K562 (cell line): Measurements from ENCODE around the gene FMC1. TPM values are rescaled to one million over a fixed set of nuclear protein-coding genes. Genes with fewer than 3 reads are reported as not detected.

Experiments used
- ATAC-seq: fragments of 200-7000 bp; cut with Tn5 transposase; 3 replicates; pipeline ENCODE4 v1.9.1; 2020; ENCODE audit warnings: moderate library complexity
- BruUV-seq: library from RNA; stranded (reverse); fragments of 400-500 nt; replicated peaks from 2 replicates; lab custom pipeline; 2021; lab: Mats Ljungman, UMichigan
- CTCF ChIA-PET: fragments of 300-600 bp; formaldehyde crosslinking; extraction: SDS; loops from one replicate; lab custom pipeline; 2021; ENCODE audit warnings: low intra/inter-chr PET ratio; lab: Yijun Ruan, JAX
- POLR2A ChIA-PET: fragments of 300-600, 350-650 bp; sonication (Branson Sonifier 250); formaldehyde crosslinking; extraction: SDS; loops from one replicate; lab custom pipeline; 2021; ENCODE audit warnings: antibody characterized with exemption, inconsistent platforms; lab: Yijun Ruan, JAX
- DNase-seq, 4 experiments: peaks; one replicate each; pipeline versions ENCODE4 v3.0.0 to v3.0.0-alpha.2; 2011 to 2018; ENCODE audit warnings: low spot score in 3 of 4, mixed read lengths in 3 of 4; ENCODE audit errors: extremely low read depth in 1 of 4
- FAIRE-seq: peaks from 2 replicates; lab custom pipeline; 2011; peaks lifted over from hg19 to GRCh38; lab: Jason Lieb, UNC
- H2AFZ ChIP-seq: 2 replicates; pipeline ENCODE4 v1.6.0; 2011; ENCODE audit warnings: low read depth, low read length, control low read depth, inconsistent platforms
- H3K27ac ChIP-seq: fragments of 200-600 bp; 3 replicates; pipeline ENCODE4 v1.8.0; 2011; ENCODE audit warnings: low read depth, mild to moderate bottlenecking, control low read depth, inconsistent platforms, low read length, moderate library complexity, mixed read lengths; ENCODE audit errors: extremely low read depth
- H3K27me3 ChIP-seq, 2 experiments: fragments of 300-600 bp in 1 of 2; 2 replicates in 1 of 2; 3 replicates in 1 of 2; pipeline versions ENCODE4 v1.6.0 to v1.8.0; 2011; ENCODE audit warnings: inconsistent platforms in 2 of 2, low read length in 2 of 2, mild to moderate bottlenecking in 1 of 2, mixed read lengths in 1 of 2, moderate library complexity in 1 of 2; ENCODE audit not compliant: control insufficient read depth in 2 of 2, insufficient read depth in 2 of 2
- H3K36me3 ChIP-seq: fragments of 300-600 bp; 3 replicates; pipeline ENCODE4 v1.8.0; 2011; ENCODE audit warnings: mild to moderate bottlenecking, low read length, inconsistent platforms; ENCODE audit not compliant: control insufficient read depth, insufficient read depth
- H3K4me1 ChIP-seq, 2 experiments: fragments of 200-600 bp in 1 of 2; replicated peaks in 1 of 2; 2 replicates in 1 of 2; 3 replicates in 1 of 2; pipeline versions ENCODE4 v1.5.1 to v1.8.0; 2011; ENCODE audit warnings: inconsistent platforms in 2 of 2, low read length in 2 of 2, mild to moderate bottlenecking in 1 of 2, mixed read lengths in 1 of 2, moderate library complexity in 1 of 2; ENCODE audit not compliant: control insufficient read depth in 2 of 2, insufficient read depth in 2 of 2
- H3K4me2 ChIP-seq: 2 replicates; pipeline ENCODE4 v1.6.1; 2011; ENCODE audit warnings: low read length, control low read depth, inconsistent platforms, mixed read lengths; ENCODE audit not compliant: insufficient read depth
- H3K4me3 ChIP-seq: fragments of 200-600 bp; sonication (generic), shearing (Covaris generic); 2 replicates; pipeline ENCODE4 v1.5.1; 2016; ENCODE audit warnings: control low read depth, inconsistent platforms
- H3K79me2 ChIP-seq: fragments of 200-600 bp; 3 replicates; pipeline ENCODE4 v1.8.0; 2011; ENCODE audit warnings: low read length, inconsistent platforms; ENCODE audit not compliant: control insufficient read depth, insufficient read depth
- H3K9ac ChIP-seq, 2 experiments: 2 replicates each; pipeline versions ENCODE4 v1.6.0 to v1.6.1; 2011; ENCODE audit warnings: low read depth in 2 of 2, low read length in 2 of 2, control low read depth in 1 of 2, inconsistent platforms in 1 of 2, mild to moderate bottlenecking in 1 of 2, mixed read lengths in 1 of 2; ENCODE audit not compliant: insufficient read depth in 1 of 2
- H3K9me1 ChIP-seq: one replicate; pipeline ENCODE4 v1.6.0; 2011; ENCODE audit warnings: inconsistent platforms, mild to moderate bottlenecking, low read length, moderate library complexity; ENCODE audit not compliant: control insufficient read depth, insufficient read depth
- H3K9me3 ChIP-seq: replicated peaks from 2 replicates; pipeline ENCODE4 v1.5.1; 2011; ENCODE audit warnings: low read depth, low read length, inconsistent platforms; ENCODE audit not compliant: control insufficient read depth, insufficient read depth
- H4K20me1 ChIP-seq: replicated peaks from 2 replicates; pipeline ENCODE4 v1.6.1; 2011; ENCODE audit warnings: low read length, inconsistent platforms, mixed read lengths; ENCODE audit not compliant: control insufficient read depth, insufficient read depth
- ARID1B ChIP-seq: fragments of 450-650 bp; IDR thresholded peaks from 2 replicates; pipeline ENCODE4 v1.6.1; 2016; ENCODE audit warnings: antibody characterized with exemption, mild to moderate bottlenecking, inconsistent platforms
- ASH1L ChIP-seq: fragments of 450-650 bp; IDR thresholded peaks from 2 replicates; pipeline ENCODE4 v1.6.1; 2018; ENCODE audit warnings: borderline replicate concordance, mild to moderate bottlenecking, low read depth; ENCODE audit not compliant: partially characterized antibody
- GATA2 ChIP-seq: sonication (generic); formaldehyde crosslinking; IDR thresholded peaks from 2 replicates; pipeline ENCODE4 v1.4.0; 2020; ENCODE audit warnings: mild to moderate bottlenecking, missing genetic modification reagents
- LEF1 ChIP-seq: fragments of 450-650 bp; IDR thresholded peaks from 2 replicates; pipeline ENCODE4 v1.6.1; 2016; ENCODE audit warnings: mild to moderate bottlenecking
- PHTF2 ChIP-seq: fragments of 250-450 bp; sonication (Bioruptor Pico); IDR thresholded peaks from 2 replicates; pipeline ENCODE4 v1.5.0; 2021; ENCODE audit warnings: mild to moderate bottlenecking
- PRPF4 ChIP-seq: fragments of 200-400 bp; formaldehyde crosslinking; IDR thresholded peaks from one replicate; pipeline ENCODE4 v1.6.1; 2017; ENCODE audit warnings: low read length, low read depth, mild to moderate bottlenecking; ENCODE audit not compliant: insufficient read depth, poor library complexity, severe bottlenecking
- PURB ChIP-seq: sonication (generic); formaldehyde crosslinking; IDR thresholded peaks from 2 replicates; pipeline ENCODE4 v1.9.0; 2021; ENCODE audit warnings: low read depth, mild to moderate bottlenecking, missing genetic modification reagents
- RBM34 ChIP-seq: fragments of 200-400 bp; formaldehyde crosslinking; IDR thresholded peaks from 2 replicates; pipeline ENCODE4 v1.6.1; 2018; ENCODE audit warnings: low read length, borderline replicate concordance; ENCODE audit not compliant: insufficient read depth
- WGBS: fragments of 100-300 bp; shearing (Covaris generic); methylation state at CpG from one replicate; pipeline ENCODE4 v1.1.6; 2016; ENCODE audit warnings: low coverage, mixed read lengths; ENCODE audit not compliant: insufficient coverage; ENCODE audit errors: missing lambda C conversion rate; 5-methylcytosine and 5-hydroxymethylcytosine counted together
- in situ Hi-C: fragments of 300-500 bp; cut with MboI; formaldehyde crosslinking; loops from 4 replicates; pipeline ENCODE4 v1.15.0; 2018; ENCODE audit warnings: inconsistent platforms, mixed read lengths
- intact Hi-C: fragments of 100-400 bp; cut with micrococcal nuclease; formaldehyde crosslinking; loops from 2 replicates; pipeline ENCODE4 v1.14.2; 2022
- polyA plus RNA-seq, 8 experiments: library from polyadenylated mRNA; depleted of rRNA in 4 of 8; stranded (reverse) in 5 of 8; unstranded in 3 of 8; fragments of >200 nt; fragmentation: Nextera tagmentation in 2 of 8; fragmentation: Illumina TruSeq in 1 of 8; extraction: Ambion mirVana in 2 of 8; extraction: Trizol in 1 of 8; gene quantifications; 2 replicates each; pipeline versions ENCODE4 v1.2.1 to v1.2.3, GENCODE V29; 2011 to 2014; ENCODE audit warnings: inconsistent platforms in 1 of 8, missing spikeins in 1 of 8
- total RNA-seq, 7 experiments: library from RNA; depleted of rRNA in 6 of 7; stranded (reverse); fragments of >200 nt in 6 of 7; fragmentation: Illumina TruSeq in 2 of 7; extraction: Trizol in 2 of 7; gene quantifications; 2 replicates each; pipeline versions ENCODE4 v1.2.1 to v1.2.3, GENCODE V29; 2011 to 2021; ENCODE audit warnings: low replicate concordance in 1 of 7
- TF ChIP-seq, protein P1 (sequence below), 2 experiments: fragments of 450-650 bp; IDR thresholded peaks; 2 replicates each; pipeline ENCODE4 v1.6.1; 2016; ENCODE audit warnings: mild to moderate bottlenecking in 2 of 2, borderline replicate concordance in 1 of 2, low read depth in 1 of 2, moderate library complexity in 1 of 2
- TF ChIP-seq, protein P2 (sequence below): fragments of 450-650 bp; IDR thresholded peaks from 2 replicates; pipeline ENCODE4 v1.6.1; 2016; ENCODE audit warnings: low read depth, mild to moderate bottlenecking, moderate library complexity

The FMC1 gene
- total and polyA plus RNA-seq, 9 of the 15 experiments (the other 6 are each of a cell fraction or from before 2014, with no cell fraction given) = 14.0 to 116 (median 29.0) TPM

DNA sequence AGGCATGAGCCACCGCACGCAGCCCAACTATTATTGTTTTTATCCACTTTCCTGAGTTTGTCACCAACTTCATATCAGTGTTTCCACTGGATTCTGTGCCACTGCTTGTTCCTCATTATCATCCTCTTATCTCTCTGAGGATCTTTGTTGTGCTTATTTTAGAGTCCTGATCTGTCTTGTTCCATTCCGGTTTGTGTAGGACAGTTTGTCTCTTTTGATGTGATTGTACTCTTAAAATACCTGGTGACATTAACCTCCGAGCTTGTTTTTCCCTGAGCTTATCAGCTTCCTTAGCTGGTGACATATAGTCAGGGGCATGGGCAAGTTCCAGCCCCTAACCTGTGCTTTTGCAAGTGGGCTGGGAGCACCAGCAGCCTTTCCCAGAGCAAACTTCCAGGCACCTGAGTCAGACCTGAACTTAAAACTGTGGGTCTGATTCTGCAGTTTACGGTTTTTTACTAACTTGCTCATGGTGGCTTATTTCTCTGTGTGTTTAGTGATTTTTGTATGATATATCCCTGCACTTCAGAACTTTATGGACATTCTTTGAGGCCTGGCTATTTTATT, 23.1 kb upstream of the FMC1 start:
- H3K36me3 ChIP-seq = no peaks in the 10 kb centered on the region
- 31% methylated on average over 5 of the region's 5 CpGs for WGBS
- H3K9ac ChIP-seq = no peak overlapping the region
- DNase-seq = no peak
- H3K27me3 ChIP-seq = no peaks in the 10 kb centered on the region
- FAIRE-seq = no peak
- ChIA-PET POLR2A (interaction anchor here (0.7 to 1.2 kb wide), 2 partner anchors 13 to 19 kb away, joined by 3 to 6 read pairs; no protein-coding TSS in a partner anchor), CTCF (interaction anchor here (0.5 kb wide), 1 partner anchor 8 kb away, joined by 3 read pairs; no protein-coding TSS in a partner anchor)
- no peak overlapping the region for H3K27ac ChIP-seq
- no peaks in the 10 kb centered on the region for H3K79me2 ChIP-seq
- BruUV-seq = no TSS peak
- no peak for ATAC-seq
- H3K9me3 ChIP-seq = no peaks in the 10 kb centered on the region
- in situ Hi-C loops = no loop called here
- H3K4me1 ChIP-seq = peaks cover 0 to 6% of the 10 kb centered on the region in 2 experiments; a peak in 4 of 5 replicates
- intact Hi-C loops = no loop called here
- H4K20me1 ChIP-seq = no peaks in the 10 kb centered on the region
- H3K9me1 ChIP-seq = no peaks in the 10 kb centered on the region
- H2AFZ ChIP-seq = peak overlapping the region; percentile 32
- H3K4me3 ChIP-seq = no peak overlapping the region
- H3K4me2 ChIP-seq = no peak overlapping the region
- TF ChIP-seq, protein P1, sequence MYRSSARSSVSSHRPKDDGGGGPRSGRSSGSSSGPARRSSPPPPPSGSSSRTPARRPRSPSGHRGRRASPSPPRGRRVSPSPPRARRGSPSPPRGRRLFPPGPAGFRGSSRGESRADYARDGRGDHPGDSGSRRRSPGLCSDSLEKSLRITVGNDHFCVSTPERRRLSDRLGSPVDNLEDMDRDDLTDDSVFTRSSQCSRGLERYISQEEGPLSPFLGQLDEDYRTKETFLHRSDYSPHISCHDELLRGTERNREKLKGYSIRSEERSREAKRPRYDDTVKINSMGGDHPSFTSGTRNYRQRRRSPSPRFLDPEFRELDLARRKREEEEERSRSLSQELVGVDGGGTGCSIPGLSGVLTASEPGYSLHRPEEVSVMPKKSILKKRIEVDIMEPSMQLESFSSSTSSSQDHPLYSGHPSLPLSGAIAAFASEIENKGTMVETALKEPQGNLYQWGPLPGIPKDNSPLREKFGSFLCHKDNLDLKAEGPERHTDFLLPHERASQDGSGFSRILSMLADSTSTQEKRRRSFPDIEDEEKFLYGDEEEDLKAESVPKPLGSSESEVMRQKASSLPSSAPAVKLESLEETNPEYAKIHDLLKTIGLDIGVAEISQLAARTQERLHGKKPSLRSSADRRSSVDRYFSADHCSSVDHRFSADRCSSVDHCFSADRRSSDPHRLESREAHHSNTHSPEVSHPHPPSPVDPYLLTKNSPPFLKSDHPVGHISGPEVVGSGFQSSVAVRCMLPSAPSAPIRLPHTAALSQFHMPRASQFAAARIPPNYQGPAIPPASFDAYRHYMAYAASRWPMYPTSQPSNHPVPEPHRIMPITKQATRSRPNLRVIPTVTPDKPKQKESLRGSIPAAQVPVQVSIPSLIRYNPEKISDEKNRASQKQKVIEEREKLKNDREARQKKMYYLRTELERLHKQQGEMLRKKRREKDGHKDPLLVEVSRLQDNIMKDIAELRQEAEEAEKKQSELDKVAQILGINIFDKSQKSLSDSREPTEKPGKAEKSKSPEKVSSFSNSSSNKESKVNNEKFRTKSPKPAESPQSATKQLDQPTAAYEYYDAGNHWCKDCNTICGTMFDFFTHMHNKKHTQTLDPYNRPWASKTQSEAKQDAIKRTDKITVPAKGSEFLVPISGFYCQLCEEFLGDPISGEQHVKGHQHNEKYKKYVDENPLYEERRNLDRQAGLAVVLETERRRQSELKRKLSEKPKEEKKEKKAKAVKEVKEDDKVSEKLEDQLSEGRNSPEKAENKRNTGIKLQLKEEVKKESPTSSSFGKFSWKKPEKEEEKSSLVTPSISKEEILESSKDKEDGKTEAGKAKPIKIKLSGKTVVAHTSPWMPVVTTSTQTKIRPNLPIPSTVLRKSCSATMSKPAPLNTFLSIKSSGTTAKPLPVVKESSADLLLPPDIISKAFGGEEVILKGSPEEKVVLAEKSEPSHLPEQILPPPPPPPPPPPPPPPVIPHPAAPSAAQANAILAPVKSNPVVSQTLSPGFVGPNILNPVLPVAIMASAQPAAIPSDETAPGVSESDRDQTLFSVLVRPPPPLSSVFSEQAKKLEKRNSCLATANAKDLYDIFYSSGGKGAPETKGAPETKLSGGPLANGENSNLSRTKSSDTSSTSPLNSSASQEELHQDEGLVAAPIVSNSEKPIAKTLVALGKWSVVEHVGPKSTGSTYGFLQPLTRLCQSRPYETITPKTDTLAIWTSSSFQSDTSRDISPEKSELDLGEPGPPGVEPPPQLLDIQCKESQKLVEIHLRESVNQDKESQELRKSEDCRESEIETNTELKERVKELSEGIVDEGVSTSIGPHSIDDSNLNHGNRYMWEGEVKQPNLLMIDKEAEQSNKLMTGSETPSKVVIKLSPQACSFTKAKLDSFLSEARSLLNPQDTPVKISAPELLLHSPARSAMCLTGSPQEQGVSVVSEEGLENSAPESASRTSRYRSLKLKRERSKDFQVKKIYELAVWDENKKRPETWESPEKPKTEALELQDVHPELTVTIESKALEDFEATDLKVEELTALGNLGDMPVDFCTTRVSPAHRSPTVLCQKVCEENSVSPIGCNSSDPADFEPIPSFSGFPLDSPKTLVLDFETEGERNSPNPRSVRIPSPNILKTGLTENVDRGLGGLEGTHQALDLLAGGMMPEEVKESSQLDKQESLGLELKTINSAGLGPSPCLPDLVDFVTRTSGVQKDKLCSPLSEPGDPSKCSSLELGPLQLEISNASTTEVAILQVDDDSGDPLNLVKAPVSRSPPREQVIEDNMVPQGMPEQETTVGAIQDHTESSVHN (IDR thresholded peaks at IDR 0.05; ENCODE audit: borderline replicate concordance in 1 of 2, low read depth in 1 of 2) = no peak
- TF ChIP-seq RBM34 (no peak), ASH1L (no peak), PHTF2 (CRISPR knock-in tag) (no peak), GATA2 (CRISPR knock-in tag) (peak; percentile 44; the same call in 1 of the 2 replicates), LEF1 (peak; percentile 30; the same call in 1 of the 2 replicates), PRPF4 (no peak), PURB (CRISPR knock-in tag) (peak; percentile 8; the same call in 1 of the 2 replicates), ARID1B (peak; percentile 28; the same call in 1 of the 2 replicates)
- TF ChIP-seq, protein P2, sequence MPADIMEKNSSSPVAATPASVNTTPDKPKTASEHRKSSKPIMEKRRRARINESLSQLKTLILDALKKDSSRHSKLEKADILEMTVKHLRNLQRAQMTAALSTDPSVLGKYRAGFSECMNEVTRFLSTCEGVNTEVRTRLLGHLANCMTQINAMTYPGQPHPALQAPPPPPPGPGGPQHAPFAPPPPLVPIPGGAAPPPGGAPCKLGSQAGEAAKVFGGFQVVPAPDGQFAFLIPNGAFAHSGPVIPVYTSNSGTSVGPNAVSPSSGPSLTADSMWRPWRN = 0 out of 2 replicates have a peak, but pooled peaks have one; percentile 20
